HG03159 (cell line): ENCODE results near the gene CDC42EP3.

Experiments
- ATAC-seq: cut with Tn5 transposase; IDR thresholded peaks from one replicate; pipeline ENCODE4 v1.9.1; 2021; ENCODE audit warnings: mild to moderate bottlenecking, moderate library complexity; ENCODE audit not compliant: unreplicated experiment

The CDC42EP3 gene

DNA sequence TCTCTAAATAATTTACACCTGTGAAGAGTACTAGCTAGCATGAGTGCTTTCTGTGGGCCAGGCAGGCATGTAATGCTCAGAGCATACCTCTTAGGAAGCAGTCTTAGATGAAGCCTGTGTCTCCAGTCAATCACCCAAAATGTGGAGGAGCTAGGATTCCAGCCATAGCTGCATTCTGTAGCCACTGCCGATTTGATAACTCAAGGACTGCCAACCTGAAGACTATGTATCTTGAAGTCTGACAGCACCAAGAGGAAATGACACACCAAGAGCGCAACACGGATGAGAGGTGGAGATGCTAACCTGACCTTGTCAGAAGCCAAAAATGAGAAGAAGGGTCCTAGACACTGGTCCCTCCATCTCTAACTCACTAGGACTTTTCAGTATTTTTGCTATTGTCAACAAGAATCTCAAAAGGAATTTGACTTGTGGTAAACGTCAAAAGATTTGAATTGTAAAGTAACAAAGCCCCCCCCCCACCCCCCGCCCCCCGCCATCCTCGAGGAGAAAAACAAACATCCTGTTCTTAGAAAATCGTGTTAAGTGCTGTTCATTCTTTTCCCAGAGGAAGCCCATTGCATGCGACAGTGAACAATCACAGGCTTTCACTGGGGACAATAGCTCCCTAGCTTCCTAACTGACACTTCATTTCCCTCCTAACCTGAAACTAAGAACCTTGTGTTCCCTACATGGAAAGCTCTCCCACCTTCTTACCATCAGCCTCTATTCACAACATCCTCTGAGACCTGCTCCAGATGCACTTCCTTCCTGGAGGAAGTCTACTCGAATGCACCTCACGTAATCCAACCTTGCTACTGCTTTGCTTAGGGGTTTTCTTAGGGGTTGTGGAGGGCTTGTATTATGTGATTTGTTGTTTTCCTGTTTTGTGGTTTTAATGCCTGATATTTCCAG, 14.7 kb downstream of the CDC42EP3 start:
- no peak for ATAC-seq

GRCh38 chr2:37654932-37655841, 16.3 kb downstream of the CDC42EP3 start:
- peak; percentile 88 for ATAC-seq

DNA sequence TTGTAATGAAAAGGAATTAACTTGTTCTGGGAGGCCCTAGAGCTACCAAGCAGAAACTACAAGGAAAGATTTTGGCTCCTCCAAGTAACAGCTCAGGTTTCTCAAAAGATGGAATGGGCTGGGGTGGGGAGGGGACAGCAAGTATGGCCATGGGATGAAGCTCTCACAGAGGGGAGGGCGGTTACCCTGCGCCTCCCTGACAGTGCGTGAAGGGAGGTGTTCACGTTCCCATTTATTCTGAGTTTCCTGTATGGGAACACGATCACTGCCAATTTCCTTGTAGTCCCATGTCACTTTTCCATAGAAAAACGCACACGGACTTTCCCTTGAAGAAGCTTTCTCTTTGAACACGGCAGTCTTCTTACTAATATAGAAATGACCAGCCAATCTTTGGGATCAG, 17.0 kb downstream of the CDC42EP3 start:
- ATAC-seq = no peak

GRCh38 chr2:37653805-37654378, 17.6 kb downstream of the CDC42EP3 start:
- ATAC-seq = peak; percentile 47

- ATAC-seq = no peak
These were observed 18.3 kb downstream of the CDC42EP3 start for GRCh38 chr2:37653093-37653492.

- ATAC-seq = no peak
These were observed 19.2 kb downstream of the CDC42EP3 start for GRCh38 chr2:37652199-37652640.

- ATAC-seq = no peak
These were observed 20.8 kb downstream of the CDC42EP3 start for GRCh38 chr2:37650548-37651093.

DNA sequence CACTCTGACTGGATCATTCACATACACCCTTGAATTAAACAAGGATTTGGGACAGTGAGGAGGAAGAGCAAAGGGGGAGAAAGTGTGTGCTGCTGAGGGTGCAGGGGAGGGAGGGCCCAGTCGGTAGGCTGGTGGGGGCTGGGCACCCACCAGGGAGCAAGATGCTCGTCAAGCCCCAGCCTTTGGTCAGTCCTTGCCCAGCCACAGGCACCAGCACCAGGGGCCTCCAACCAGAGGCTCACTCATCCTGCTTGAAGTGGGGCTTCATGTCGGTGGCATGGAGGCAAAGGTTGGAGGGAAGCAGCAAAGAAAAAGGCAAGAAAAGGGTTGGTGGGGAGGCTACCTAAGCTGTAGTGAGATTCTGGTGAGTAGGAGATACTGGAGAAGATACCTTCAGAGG, 21.9 kb downstream of the CDC42EP3 start:
- ATAC-seq = no peak

DNA sequence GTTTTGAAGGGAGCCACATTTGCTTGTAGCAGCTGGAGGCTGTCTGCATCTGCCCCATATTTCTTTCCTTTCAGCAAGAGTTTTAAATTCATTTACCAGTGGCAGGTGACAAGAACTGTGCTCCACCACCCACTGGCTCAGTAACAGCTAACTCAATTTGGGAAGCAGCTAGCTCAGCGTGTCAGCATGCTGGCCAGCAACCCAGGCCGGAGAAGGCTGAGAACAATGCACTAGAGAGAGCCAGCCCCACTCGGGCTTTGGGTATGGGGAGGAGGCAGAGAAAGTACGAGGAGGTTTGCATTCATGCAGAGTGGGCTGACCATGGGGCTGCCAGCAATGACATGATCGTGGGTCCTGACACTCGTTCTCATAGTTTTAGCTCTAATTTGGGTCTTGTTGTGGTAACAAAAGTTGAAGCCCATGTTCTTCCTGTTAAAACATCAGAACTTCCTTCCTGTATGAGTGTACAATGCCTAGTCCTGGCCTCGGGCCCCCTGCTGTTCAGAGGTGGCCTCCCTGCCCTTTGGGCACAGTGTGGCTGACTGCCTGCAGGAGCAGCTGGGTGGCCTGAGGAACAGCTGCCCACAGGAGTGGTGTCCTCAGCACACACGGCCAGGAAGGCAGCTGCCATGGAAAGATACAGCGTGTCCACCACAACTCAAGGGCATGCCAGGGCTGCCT, 23.0 kb downstream of the CDC42EP3 start:
- no peak for ATAC-seq

DNA sequence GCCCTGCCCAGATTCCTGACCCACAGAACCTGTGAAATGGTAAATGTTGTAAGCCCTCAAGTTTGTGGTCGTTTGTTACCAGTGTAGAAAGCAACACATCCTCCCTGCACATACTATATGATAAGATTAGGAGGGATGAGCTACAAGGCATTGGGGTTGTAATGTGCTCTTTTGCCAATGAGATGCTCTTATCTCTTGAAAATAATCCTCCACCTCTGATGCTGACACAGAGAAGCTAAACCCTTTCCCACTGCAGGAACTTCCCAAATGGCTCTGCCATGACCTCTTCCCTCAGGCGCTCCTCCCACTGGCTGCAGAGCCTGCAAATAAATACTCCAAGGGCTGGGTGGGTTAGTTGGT, 23.5 kb downstream of the CDC42EP3 start:
- no peak for ATAC-seq

GRCh38 chr2:37645836-37646235, 25.6 kb downstream of the CDC42EP3 start:
- no peak for ATAC-seq

DNA sequence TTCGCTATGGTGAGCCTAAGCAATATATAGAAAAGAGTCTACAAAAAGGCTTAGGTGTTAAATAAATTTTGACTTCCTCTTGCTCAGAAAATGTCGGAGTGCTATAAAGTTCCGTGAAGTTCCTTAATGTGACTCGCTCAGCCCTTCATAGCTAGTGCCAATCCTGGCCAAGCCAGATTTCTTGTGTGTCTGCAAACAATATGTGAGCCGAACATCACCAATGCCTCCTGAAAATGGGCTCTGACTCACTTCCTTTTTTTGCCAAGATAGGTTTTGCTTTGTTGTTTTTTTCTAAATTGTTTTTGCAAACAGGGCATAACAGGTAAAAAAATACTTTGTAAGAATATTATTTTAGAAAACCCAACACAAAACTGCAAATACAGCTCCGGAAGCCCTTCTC, 26.1 kb downstream of the CDC42EP3 start:
- no peak for ATAC-seq

DNA sequence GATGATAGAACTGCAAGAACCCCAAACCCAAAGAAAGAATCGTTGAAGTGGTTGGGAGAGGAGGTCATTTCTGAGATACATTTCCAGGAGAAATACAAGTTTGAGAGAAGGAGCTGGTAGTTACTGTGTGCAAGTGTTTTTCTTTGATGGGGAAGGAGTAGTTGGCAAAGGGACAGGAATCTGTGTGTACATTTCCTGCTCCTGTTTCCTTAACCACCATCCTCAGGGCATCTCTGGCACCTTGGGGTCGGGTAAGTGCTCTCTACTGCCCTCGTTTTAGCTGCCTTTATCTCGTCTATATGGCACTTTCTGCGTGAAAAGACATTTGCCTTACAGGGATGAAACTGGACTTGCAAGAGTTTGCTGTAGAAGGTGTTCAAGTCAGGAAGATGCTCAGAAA, 27.3 kb downstream of the CDC42EP3 start:
- ATAC-seq = no peak

- no peak for ATAC-seq
These were observed 27.7 kb downstream of the CDC42EP3 start for GRCh38 chr2:37643730-37644078.

DNA sequence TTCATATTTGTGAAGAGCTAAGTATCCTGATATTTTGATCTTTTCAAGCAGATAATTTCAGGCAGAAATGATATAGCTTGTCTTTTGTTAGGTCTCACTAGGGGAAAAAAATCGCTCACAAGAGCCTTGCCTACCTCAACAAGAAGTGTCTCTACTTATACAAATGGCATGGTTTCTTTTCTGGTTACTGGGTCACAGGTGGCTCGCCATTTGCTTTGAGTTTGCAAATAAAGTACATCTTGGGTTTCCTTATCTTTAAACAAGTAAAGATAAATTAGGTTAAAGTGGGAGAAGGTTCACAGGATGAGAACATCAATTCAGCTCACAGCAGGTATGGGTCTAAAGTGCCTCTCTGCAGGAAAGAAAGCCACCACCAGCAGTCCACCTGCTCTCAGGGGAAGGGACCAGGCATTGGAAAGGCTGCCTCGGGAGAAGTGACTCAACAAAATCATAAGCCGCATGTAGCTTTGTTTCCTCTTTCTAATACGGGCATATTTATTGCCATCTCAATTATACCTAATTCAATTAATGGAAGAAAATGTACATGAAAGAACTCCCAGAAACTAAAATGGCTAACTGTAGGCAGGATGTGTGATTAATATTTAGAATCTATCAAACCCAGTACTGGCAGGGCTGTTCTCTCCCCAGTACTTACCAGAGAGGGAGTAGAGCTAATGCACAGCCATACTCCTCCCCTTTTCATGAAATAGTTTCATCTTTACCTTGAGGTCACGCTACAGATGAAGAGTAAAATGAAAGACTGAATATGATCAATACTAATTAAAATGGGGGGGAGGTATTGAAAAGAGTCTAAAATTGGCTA, 28.3 kb downstream of the CDC42EP3 start:
- ATAC-seq = no peak

DNA sequence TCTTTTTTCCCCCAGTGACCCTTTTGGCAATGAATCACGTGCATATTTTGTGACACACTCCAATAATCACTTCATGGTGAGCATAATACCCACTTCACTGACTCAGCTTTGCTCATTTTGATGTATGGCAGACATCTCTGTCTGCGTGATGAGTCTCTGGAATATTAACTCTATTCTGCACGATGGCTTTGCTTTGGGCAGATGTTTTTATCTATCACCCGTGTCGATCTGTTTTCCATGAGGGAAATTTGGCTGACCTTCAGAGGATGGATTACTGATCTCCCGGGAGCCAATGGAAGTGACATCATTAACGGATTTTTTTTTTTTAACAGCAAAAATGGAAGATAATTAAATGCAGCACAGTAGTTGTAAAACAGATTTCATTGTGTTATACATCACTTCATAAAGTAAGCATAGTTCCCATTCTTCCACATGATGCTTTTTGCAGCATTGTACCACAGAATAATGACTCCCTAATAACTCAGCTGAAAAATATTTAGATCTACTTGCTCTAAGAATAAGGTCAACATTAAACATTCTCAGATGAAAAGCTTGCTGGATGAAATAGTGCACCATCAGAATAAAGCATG, 29.8 kb downstream of the CDC42EP3 start:
- ATAC-seq = no peak

DNA sequence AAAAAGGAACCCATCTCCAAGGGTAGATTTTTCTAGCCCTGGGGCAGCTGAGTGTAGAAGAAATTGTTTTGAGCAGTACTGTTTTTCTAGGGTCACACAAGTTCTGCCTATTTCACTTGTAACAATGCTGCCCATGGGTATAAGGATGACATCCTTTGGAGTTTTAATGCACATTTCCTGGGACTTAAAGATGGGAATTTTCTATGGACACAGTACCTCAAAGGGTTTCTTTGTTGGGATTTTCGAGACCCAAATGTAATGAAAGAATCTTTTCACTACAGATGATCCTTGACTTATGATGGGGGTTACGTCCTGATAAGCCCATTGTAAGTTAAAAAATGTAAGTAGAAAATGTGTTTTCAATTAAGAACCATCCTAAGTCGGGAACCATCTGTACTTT, 31.8 kb downstream of the CDC42EP3 start:
- no peak for ATAC-seq

DNA sequence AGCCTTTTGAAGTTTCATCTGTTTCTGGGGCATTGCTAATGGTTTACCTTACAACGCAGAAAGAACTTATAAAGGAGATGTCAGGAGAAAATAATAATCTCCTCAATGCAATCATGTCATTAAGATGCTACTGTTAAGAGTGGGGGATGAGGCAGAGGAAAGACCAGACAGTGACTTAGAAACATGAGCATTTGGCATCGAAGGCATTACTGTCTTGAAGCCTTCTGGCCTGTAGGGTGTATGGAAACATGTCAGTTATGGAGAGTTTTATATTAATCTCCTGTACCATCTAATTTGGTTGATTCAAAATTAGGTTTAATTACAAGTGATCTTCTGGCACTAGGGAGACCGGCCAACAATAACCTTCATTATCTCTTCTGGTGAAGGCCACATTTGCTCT, 32.5 kb downstream of the CDC42EP3 start:
- no peak for ATAC-seq

DNA sequence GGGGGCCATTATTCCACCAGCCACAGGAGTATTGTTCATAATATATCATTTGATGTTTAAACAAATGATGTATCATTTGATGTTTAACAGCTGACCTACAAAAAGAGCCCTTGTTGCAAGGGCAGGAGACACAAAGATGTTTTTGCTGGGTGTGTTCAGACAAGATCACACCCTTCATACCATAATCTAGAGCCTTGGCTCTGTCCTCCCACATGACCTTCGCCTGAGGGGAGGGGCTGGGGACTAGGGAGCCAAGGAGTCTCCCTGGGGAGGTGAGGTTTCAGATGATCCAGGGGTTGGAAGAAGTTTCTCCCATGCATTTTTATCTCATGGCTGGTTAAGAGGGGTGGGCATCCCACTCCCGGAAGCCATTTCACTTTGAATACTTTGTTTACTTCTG, 33.5 kb downstream of the CDC42EP3 start:
- ATAC-seq = no peak
